ENCODE data around the gene FGGY. TPM values are rescaled to one million over a fixed set of nuclear protein-coding genes. Genes with fewer than 3 reads are reported as not detected.
"Not testable (repeated sequence)": the region's sequence is repeated elsewhere in the genome, so short reads cannot be mapped to it uniquely, and the experiment has no call there.

Gene FGGY
- total RNA-seq, 2 experiments from 2014 or later, result 5.6 to 8.1 TPM

GRCh38 chr1:59625384-59625783 is 328.5 kb downstream of the FGGY start:
- H3K36me3 Mint-ChIP-seq (ENCODE audit: low read depth), result no peaks in the 10 kb centered on the region
- CTCF ChIA-PET, result interaction anchor here (1.0 kb wide), 1 partner anchor 74 kb away, joined by 3 read pairs; no protein-coding TSS in a partner anchor
- H3K27me3 Mint-ChIP-seq, result no peaks in the 10 kb centered on the region
- intact Hi-C loops (cut with DNase I, micrococcal nuclease), result no loop called here
- H3K4me1 Mint-ChIP-seq, result no peaks in the 10 kb centered on the region
- DNase-seq (no peak), ATAC-seq (no peak)
- POLR2A ChIA-PET, result no interaction called here
- no peak overlapping the region for H3K4me3 Mint-ChIP-seq
- no peaks in the 10 kb centered on the region for H3K9me3 Mint-ChIP-seq (ENCODE audit: low read depth)
- no peak overlapping the region for H3K27ac Mint-ChIP-seq

GRCh38 chr1:59631561-59632255 is 334.8 kb downstream of the FGGY start:
- ATAC-seq, result no peak
- no peaks in the 10 kb centered on the region for H3K9me3 Mint-ChIP-seq (ENCODE audit: low read depth)
- intact Hi-C loops (cut with DNase I, micrococcal nuclease), result no loop called here
- H3K36me3 Mint-ChIP-seq (ENCODE audit: low read depth), result no peaks in the 10 kb centered on the region
- no peak for DNase-seq
- H3K27ac Mint-ChIP-seq, result no peak overlapping the region
- POLR2A ChIA-PET, result no interaction called here
- CTCF ChIA-PET, result no interaction called here
- no peaks in the 10 kb centered on the region for H3K4me1 Mint-ChIP-seq
- no peak overlapping the region for H3K4me3 Mint-ChIP-seq
- H3K27me3 Mint-ChIP-seq, result no peaks in the 10 kb centered on the region

DNA sequence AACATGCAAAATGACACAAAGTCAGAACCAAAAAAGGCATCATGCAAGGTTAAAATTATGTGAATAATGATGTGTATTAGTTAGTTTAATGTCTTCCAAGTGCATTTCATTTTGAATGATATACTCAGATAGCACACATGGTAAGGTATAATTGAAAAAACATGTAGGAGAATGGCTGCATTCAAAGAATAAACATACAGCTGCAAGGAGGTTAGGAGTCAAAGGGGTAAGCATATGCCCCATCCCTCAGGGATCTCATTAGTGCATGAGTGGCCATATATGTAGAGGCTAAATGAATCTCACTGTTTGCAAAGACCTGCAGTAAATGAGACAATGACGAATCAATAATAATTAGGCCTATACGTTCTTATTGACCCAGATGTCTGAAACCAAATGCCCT is 338.2 kb downstream of the FGGY start:
- Mint-ChIP-seq H3K9me3 (ENCODE audit: low read depth) (no peaks in the 10 kb centered on the region), H3K27me3 (no peaks in the 10 kb centered on the region), H3K4me3 (no peak overlapping the region), H3K27ac (no peak overlapping the region), H3K36me3 (ENCODE audit: low read depth) (no peaks in the 10 kb centered on the region), H3K4me1 (no peaks in the 10 kb centered on the region)
- ChIA-PET POLR2A (no interaction called here), CTCF (no interaction called here)
- no peak for DNase-seq
- intact Hi-C loops (cut with DNase I, micrococcal nuclease), result no loop called here
- ATAC-seq, result no peak

GRCh38 chr1:59638231-59638711 is 341.4 kb downstream of the FGGY start:
- H3K36me3 Mint-ChIP-seq (ENCODE audit: low read depth), result no peaks in the 10 kb centered on the region
- CTCF ChIA-PET, result interaction anchor here (0.6 kb wide), 1 partner anchor 73 kb away, joined by 4 read pairs; no protein-coding TSS in a partner anchor
- no peak overlapping the region for H3K27ac Mint-ChIP-seq
- POLR2A ChIA-PET, result no interaction called here
- H3K4me1 Mint-ChIP-seq, result no peaks in the 10 kb centered on the region
- H3K27me3 Mint-ChIP-seq, result no peaks in the 10 kb centered on the region
- H3K4me3 Mint-ChIP-seq, result no peak overlapping the region
- no peaks in the 10 kb centered on the region for H3K9me3 Mint-ChIP-seq (ENCODE audit: low read depth)
- ATAC-seq (no peak), DNase-seq (no peak)
- intact Hi-C loops (cut with DNase I, micrococcal nuclease), result no loop called here

DNA sequence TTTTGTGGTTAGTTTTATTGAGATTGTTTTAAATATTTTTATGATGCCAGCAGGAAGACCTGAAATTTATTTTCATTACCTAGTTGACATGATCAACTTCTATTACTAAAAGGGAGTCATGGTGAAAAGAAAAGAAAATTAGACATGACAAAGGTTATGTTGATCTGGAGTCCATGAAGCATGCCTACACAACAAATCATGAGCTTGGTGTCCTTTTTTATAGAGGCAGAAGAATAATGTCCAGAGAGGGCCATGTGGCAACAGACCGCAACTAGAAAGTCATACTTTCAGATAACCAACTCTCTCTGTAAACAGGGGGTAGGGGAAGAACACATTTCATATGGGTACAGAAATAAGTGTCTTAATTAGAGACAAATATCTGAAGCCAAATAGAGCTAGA is 342.4 kb downstream of the FGGY start:
- Mint-ChIP-seq H3K27ac (no peak overlapping the region), H3K9me3 (ENCODE audit: low read depth) (no peaks in the 10 kb centered on the region), H3K4me3 (no peak overlapping the region), H3K36me3 (ENCODE audit: low read depth) (no peaks in the 10 kb centered on the region), H3K27me3 (no peaks in the 10 kb centered on the region), H3K4me1 (no peaks in the 10 kb centered on the region)
- no peak for DNase-seq
- POLR2A ChIA-PET, result no interaction called here
- ATAC-seq, result no peak
- intact Hi-C loops (cut with DNase I, micrococcal nuclease), result no loop called here
- CTCF ChIA-PET, result no interaction called here

GRCh38 chr1:59640851-59641250 is 344.0 kb downstream of the FGGY start:
- H3K4me3 Mint-ChIP-seq, result no peak overlapping the region
- POLR2A ChIA-PET, result no interaction called here
- no peaks in the 10 kb centered on the region for H3K36me3 Mint-ChIP-seq (ENCODE audit: low read depth)
- H3K9me3 Mint-ChIP-seq (ENCODE audit: low read depth), result no peaks in the 10 kb centered on the region
- DNase-seq, result no peak
- no peaks in the 10 kb centered on the region for H3K4me1 Mint-ChIP-seq
- ATAC-seq, result no peak
- no peak overlapping the region for H3K27ac Mint-ChIP-seq
- intact Hi-C loops (cut with DNase I, micrococcal nuclease), result no loop called here
- CTCF ChIA-PET, result no interaction called here
- H3K27me3 Mint-ChIP-seq, result no peaks in the 10 kb centered on the region

- Mint-ChIP-seq H3K36me3 (ENCODE audit: low read depth) (no peaks in the 10 kb centered on the region), H3K27me3 (no peaks in the 10 kb centered on the region), H3K9me3 (ENCODE audit: low read depth) (no peaks in the 10 kb centered on the region), H3K4me1 (no peaks in the 10 kb centered on the region), H3K27ac (no peak overlapping the region), H3K4me3 (no peak overlapping the region)
- ATAC-seq (no peak), DNase-seq (no peak)
- ChIA-PET POLR2A (no interaction called here), CTCF (no interaction called here)
- intact Hi-C loops (cut with DNase I, micrococcal nuclease), result no loop called here
Measured at GRCh38 chr1:59641836-59642235, 344.9 kb downstream of the FGGY start.

- no peak overlapping the region for H3K27ac Mint-ChIP-seq
- no peaks in the 10 kb centered on the region for H3K27me3 Mint-ChIP-seq
- POLR2A ChIA-PET, result no interaction called here
- H3K9me3 Mint-ChIP-seq (ENCODE audit: low read depth), result no peaks in the 10 kb centered on the region
- intact Hi-C loops (cut with DNase I, micrococcal nuclease), result no loop called here
- H3K4me1 Mint-ChIP-seq, result no peaks in the 10 kb centered on the region
- CTCF ChIA-PET, result no interaction called here
- H3K4me3 Mint-ChIP-seq, result no peak overlapping the region
- ATAC-seq (no peak), DNase-seq (no peak)
- H3K36me3 Mint-ChIP-seq (ENCODE audit: low read depth), result no peaks in the 10 kb centered on the region
Measured at GRCh38 chr1:59643526-59643925, 346.6 kb downstream of the FGGY start.

DNA sequence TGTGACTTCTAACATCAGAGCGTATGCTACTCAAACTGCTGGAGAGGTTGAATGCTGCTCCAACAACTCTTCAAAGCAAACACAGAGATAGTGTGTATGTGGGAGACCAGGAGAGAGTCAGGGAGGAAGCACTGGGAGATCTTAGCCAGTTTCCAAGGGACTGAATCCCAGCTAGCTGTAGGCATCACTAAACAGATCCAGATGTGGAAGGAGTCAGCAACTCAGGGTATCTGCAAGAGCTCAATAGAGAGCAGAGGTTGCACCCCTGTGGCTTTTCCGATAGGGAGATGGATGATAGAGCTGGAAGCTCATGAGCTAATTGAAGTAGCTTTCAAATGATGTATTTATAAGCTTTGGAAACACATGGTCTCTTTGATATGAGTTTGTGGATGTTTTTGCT is 349.0 kb downstream of the FGGY start:
- Mint-ChIP-seq H3K4me1 (no peaks in the 10 kb centered on the region), H3K27ac (no peak overlapping the region), H3K4me3 (no peak overlapping the region), H3K9me3 (ENCODE audit: low read depth) (no peaks in the 10 kb centered on the region), H3K36me3 (ENCODE audit: low read depth) (no peaks in the 10 kb centered on the region), H3K27me3 (no peaks in the 10 kb centered on the region)
- ATAC-seq, result no peak
- no peak for DNase-seq
- intact Hi-C loops (cut with DNase I, micrococcal nuclease), result no loop called here
- POLR2A ChIA-PET, result no interaction called here
- CTCF ChIA-PET, result interaction anchor here (0.6 kb wide), 1 partner anchor 994 kb away, joined by 3 read pairs; no protein-coding TSS in a partner anchor

DNA sequence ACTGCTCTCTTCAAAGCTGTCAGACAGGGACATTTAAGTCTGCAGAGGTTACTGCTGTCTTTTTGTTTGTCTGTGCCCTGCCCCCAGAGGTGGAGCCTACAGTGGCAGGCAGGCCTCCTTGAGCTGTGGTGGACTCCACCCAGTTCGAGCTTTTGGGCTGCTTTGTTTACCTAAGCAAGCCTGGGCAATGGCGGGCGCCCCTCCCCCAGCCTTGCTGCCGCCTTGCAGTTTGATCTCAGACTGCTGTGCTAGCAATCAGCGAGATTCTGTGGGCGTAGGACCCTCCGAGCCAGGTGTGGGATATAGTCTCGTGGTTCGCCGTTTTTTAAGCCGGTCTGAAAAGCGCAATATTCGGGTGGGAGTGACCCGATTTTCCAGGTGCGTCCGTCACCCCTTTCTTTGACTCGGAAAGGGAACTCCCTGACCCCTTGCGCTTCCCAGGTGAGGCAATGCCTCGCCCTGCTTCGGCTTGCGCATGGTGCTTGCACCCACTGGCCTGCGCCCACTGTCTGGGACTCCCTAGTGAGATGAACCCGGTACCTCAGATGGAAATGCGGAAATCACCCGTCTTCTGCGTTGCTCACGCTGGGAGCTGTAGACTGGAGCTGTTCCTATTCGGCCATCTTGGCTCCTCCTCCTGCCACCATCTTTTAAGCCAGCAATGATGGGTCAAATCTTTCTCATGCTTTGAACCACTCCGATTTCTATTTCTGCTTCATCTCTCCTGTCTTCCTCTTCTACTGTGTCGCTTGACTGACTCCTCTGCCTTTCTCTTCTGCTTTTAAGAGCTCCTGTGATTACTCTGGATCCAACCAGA is 356.5 kb downstream of the FGGY start:
- H3K9me3 Mint-ChIP-seq (ENCODE audit: low read depth); POLR2A ChIA-PET; intact Hi-C loops (cut with DNase I, micrococcal nuclease); H3K27me3 Mint-ChIP-seq; H3K4me3 Mint-ChIP-seq; H3K36me3 Mint-ChIP-seq (ENCODE audit: low read depth); CTCF ChIA-PET; H3K4me1 Mint-ChIP-seq; DNase-seq; ATAC-seq; H3K27ac Mint-ChIP-seq: not testable (repeated sequence)

- ATAC-seq (no peak), DNase-seq (no peak)
- Mint-ChIP-seq H3K36me3 (ENCODE audit: low read depth) (no peaks in the 10 kb centered on the region), H3K4me1 (no peaks in the 10 kb centered on the region), H3K4me3 (no peak overlapping the region), H3K9me3 (ENCODE audit: low read depth) (no peaks in the 10 kb centered on the region), H3K27ac (no peak overlapping the region), H3K27me3 (no peaks in the 10 kb centered on the region)
- intact Hi-C loops (cut with DNase I, micrococcal nuclease), result no loop called here
- ChIA-PET POLR2A (no interaction called here), CTCF (no interaction called here)
Measured at GRCh38 chr1:59653968-59654367, 357.1 kb downstream of the FGGY start.

DNA sequence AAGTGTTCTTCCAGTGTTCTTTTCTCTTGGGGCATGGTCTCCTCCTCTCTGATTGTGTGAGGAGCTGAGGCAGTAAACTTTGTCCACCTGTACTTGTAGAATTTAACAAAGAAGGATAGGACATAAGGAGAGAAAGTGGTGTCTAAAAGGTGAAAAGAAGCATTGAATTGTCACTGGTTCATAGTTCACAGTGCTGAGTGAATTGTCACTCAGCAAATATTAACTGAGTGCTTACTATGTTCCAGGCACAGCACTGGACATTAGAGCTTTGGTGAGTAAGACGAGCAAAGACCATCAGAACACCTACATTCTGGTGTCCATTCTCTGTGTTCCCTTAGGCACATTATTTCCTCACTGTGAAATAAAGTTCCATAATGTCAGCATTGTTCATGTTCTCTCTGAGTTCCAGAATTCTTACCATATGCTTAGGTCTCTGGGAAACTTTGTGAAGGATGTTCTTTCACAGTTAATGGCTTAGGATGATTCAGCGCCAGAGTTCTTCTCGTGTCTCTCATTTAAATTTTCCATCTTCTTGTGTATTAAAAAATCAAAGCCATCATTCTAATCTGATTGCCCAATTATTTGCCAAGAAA is 361.1 kb downstream of the FGGY start:
- CTCF ChIA-PET, result interaction anchor here (0.6 kb wide), 1 partner anchor 41 kb away, joined by 3 read pairs; no protein-coding TSS in a partner anchor
- no peaks in the 10 kb centered on the region for H3K4me1 Mint-ChIP-seq
- no peak overlapping the region for H3K4me3 Mint-ChIP-seq
- ATAC-seq (no peak), DNase-seq (no peak)
- no peaks in the 10 kb centered on the region for H3K9me3 Mint-ChIP-seq (ENCODE audit: low read depth)
- intact Hi-C loops (cut with DNase I, micrococcal nuclease), result no loop called here
- H3K27ac Mint-ChIP-seq, result no peak overlapping the region
- H3K36me3 Mint-ChIP-seq (ENCODE audit: low read depth), result no peaks in the 10 kb centered on the region
- H3K27me3 Mint-ChIP-seq, result no peaks in the 10 kb centered on the region
- POLR2A ChIA-PET, result no interaction called here

All from activated CD4-positive, alpha-beta T cell treated with anti-CD3 and anti-CD28 coated beads for 36 hours (primary cell).